ENCODE data around the gene IRX6.

IRX6 gene

GRCh38 chr16:55325458-55326109 lies 1.6 kb downstream of the IRX6 start:
- Histone ChIP-seq H3K27me3 (ENCODE audit: control insufficient read depth in 3 of 3, insufficient read depth in 3 of 3, low read depth in 1 of 3, low read length in 3 of 3) (peaks cover 16 to 84% (median 75%) of the 10 kb centered on the region in 3 experiments), H3K36me3 (replicated peaks in 1 of 2; ENCODE audit: control insufficient read depth in 2 of 2, insufficient read depth in 2 of 2, low read length in 2 of 2) (no peaks in the 10 kb centered on the region), H3K23ac (ENCODE audit: low read depth, low read length, poor library complexity) (no peak overlapping the region), H3K79me1 (ENCODE audit: low read depth, low read length) (no peaks in the 10 kb centered on the region), H4K91ac (ENCODE audit: low read depth, low read length, poor library complexity) (no peak overlapping the region), H3K4me3 (ENCODE audit: low read length in 2 of 2) (no peak overlapping the region), H3K4ac (ENCODE audit: low read length) (no peak overlapping the region), H2BK15ac (ENCODE audit: low read length) (no peak overlapping the region), H2AFZ (ENCODE audit: low read length) (peak overlapping the region; percentile 91), H2BK5ac (ENCODE audit: low read length) (no peak overlapping the region), H2BK120ac (ENCODE audit: low read depth, low read length) (no peak overlapping the region), H3K18ac (ENCODE audit: low read length) (no peak overlapping the region), H3K27ac (replicated peaks; ENCODE audit: low read length) (no peak overlapping the region), H3K4me1 (ENCODE audit: control insufficient read depth in 2 of 2, insufficient read depth in 1 of 2, low read depth in 1 of 2, low read length in 2 of 2) (peaks cover 4 to 15% of the 10 kb centered on the region in 2 donors), H2BK12ac (ENCODE audit: low read length) (no peak overlapping the region), H2AK5ac (ENCODE audit: low read depth, low read length) (no peak overlapping the region), H4K8ac (ENCODE audit: low read depth, low read length) (no peak overlapping the region), H3K14ac (ENCODE audit: low read length) (no peak overlapping the region), H3K9me3 (replicated peaks in 1 of 2; ENCODE audit: control insufficient read depth in 2 of 2, insufficient read depth in 1 of 2, low read depth in 1 of 2, low read length in 2 of 2) (no peaks in the 10 kb centered on the region), H3K4me2 (ENCODE audit: insufficient read depth, low read length, poor library complexity, severe bottlenecking) (peak overlapping the region; percentile 96), H3K9ac (ENCODE audit: low read depth, low read length, poor library complexity) (no peak overlapping the region)
- WGBS, 2 donors (ENCODE audit: extremely low coverage in 2 of 2, insufficient read length in 2 of 2, insufficient replicate concordance in 1 of 2), result no CpG with 5 or more reads among the region's 12 CpGs
- no peak for DNase-seq (ENCODE audit: low spot score)

GRCh38 chr16:55326261-55327092 lies 2.5 kb downstream of the IRX6 start:
- no peak overlapping the region for H3K4ac ChIP-seq (ENCODE audit: low read length)
- no peak overlapping the region for H4K8ac ChIP-seq (ENCODE audit: low read depth, low read length)
- no peak overlapping the region for H2BK15ac ChIP-seq (ENCODE audit: low read length)
- no peak overlapping the region for H2BK12ac ChIP-seq (ENCODE audit: low read length)
- H4K91ac ChIP-seq (ENCODE audit: low read depth, low read length, poor library complexity), result no peak overlapping the region
- peaks cover 4 to 18% of the 10 kb centered on the region in 2 donors for H3K4me1 ChIP-seq (ENCODE audit: control insufficient read depth in 2 of 2, insufficient read depth in 1 of 2, low read depth in 1 of 2, low read length in 2 of 2)
- H3K27me3 ChIP-seq (ENCODE audit: control insufficient read depth in 3 of 3, insufficient read depth in 3 of 3, low read depth in 1 of 3, low read length in 3 of 3), result peaks cover 16 to 84% (median 84%) of the 10 kb centered on the region in 3 experiments
- no peak overlapping the region for H2BK5ac ChIP-seq (ENCODE audit: low read length)
- no peak overlapping the region for H2AK5ac ChIP-seq (ENCODE audit: low read depth, low read length)
- no peak overlapping the region for H3K27ac ChIP-seq (replicated peaks; ENCODE audit: low read length)
- H3K4me2 ChIP-seq (ENCODE audit: insufficient read depth, low read length, poor library complexity, severe bottlenecking), result no peak overlapping the region
- H3K9ac ChIP-seq (ENCODE audit: low read depth, low read length, poor library complexity), result no peak overlapping the region
- no peak overlapping the region for H2BK120ac ChIP-seq (ENCODE audit: low read depth, low read length)
- no peak for DNase-seq (ENCODE audit: low spot score)
- no peaks in the 10 kb centered on the region for H3K79me1 ChIP-seq (ENCODE audit: low read depth, low read length)
- WGBS, 2 donors (ENCODE audit: extremely low coverage in 2 of 2, insufficient read length in 2 of 2, insufficient replicate concordance in 1 of 2), result no CpG with 5 or more reads among the region's 21 CpGs
- H3K18ac ChIP-seq (ENCODE audit: low read length), result peak overlapping the region; percentile 21
- no peak overlapping the region for H3K4me3 ChIP-seq (ENCODE audit: low read length in 2 of 2)
- no peaks in the 10 kb centered on the region for H3K9me3 ChIP-seq (replicated peaks in 1 of 2; ENCODE audit: control insufficient read depth in 2 of 2, insufficient read depth in 1 of 2, low read depth in 1 of 2, low read length in 2 of 2)
- no peak overlapping the region for H3K23ac ChIP-seq (ENCODE audit: low read depth, low read length, poor library complexity)
- no peak overlapping the region for H2AFZ ChIP-seq (ENCODE audit: low read length)
- no peak overlapping the region for H3K14ac ChIP-seq (ENCODE audit: low read length)
- H3K36me3 ChIP-seq (replicated peaks in 1 of 2; ENCODE audit: control insufficient read depth in 2 of 2, insufficient read depth in 2 of 2, low read length in 2 of 2), result no peaks in the 10 kb centered on the region

- peak overlapping the region; percentile 6 for H2BK5ac ChIP-seq (ENCODE audit: low read length)
- no peak overlapping the region for H3K14ac ChIP-seq (ENCODE audit: low read length)
- H3K27ac ChIP-seq (replicated peaks; ENCODE audit: low read length), result no peak overlapping the region
- H2AFZ ChIP-seq (ENCODE audit: low read length), result peak overlapping the region; percentile 17
- H2BK120ac ChIP-seq (ENCODE audit: low read depth, low read length), result no peak overlapping the region
- no peak for DNase-seq (ENCODE audit: low spot score)
- no peaks in the 10 kb centered on the region for H3K36me3 ChIP-seq (replicated peaks in 1 of 2; ENCODE audit: control insufficient read depth in 2 of 2, insufficient read depth in 2 of 2, low read length in 2 of 2)
- H2BK15ac ChIP-seq (ENCODE audit: low read length), result peak overlapping the region; percentile 49
- no peaks in the 10 kb centered on the region for H3K79me1 ChIP-seq (ENCODE audit: low read depth, low read length)
- no peak overlapping the region for H2AK5ac ChIP-seq (ENCODE audit: low read depth, low read length)
- H3K23ac ChIP-seq (ENCODE audit: low read depth, low read length, poor library complexity), result no peak overlapping the region
- H2BK12ac ChIP-seq (ENCODE audit: low read length), result no peak overlapping the region
- peaks cover 4 to 16% of the 10 kb centered on the region in 2 donors for H3K4me1 ChIP-seq (ENCODE audit: control insufficient read depth in 2 of 2, insufficient read depth in 1 of 2, low read depth in 1 of 2, low read length in 2 of 2)
- H4K91ac ChIP-seq (ENCODE audit: low read depth, low read length, poor library complexity), result no peak overlapping the region
- WGBS, 2 donors (ENCODE audit: extremely low coverage in 2 of 2, insufficient read length in 2 of 2, insufficient replicate concordance in 1 of 2), result no CpG with 5 or more reads among the region's 55 CpGs
- H3K4ac ChIP-seq (ENCODE audit: low read length), result no peak overlapping the region
- peak overlapping the region; percentile 44 for H3K18ac ChIP-seq (ENCODE audit: low read length)
- H3K9me3 ChIP-seq (replicated peaks in 1 of 2; ENCODE audit: control insufficient read depth in 2 of 2, insufficient read depth in 1 of 2, low read depth in 1 of 2, low read length in 2 of 2), result no peaks in the 10 kb centered on the region
- peaks cover 16 to 87% (median 79%) of the 10 kb centered on the region in 3 experiments for H3K27me3 ChIP-seq (ENCODE audit: control insufficient read depth in 3 of 3, insufficient read depth in 3 of 3, low read depth in 1 of 3, low read length in 3 of 3)
- H3K4me2 ChIP-seq (ENCODE audit: insufficient read depth, low read length, poor library complexity, severe bottlenecking), result peak overlapping the region; percentile 49
- no peak overlapping the region for H4K8ac ChIP-seq (ENCODE audit: low read depth, low read length)
- no peak overlapping the region for H3K4me3 ChIP-seq (ENCODE audit: low read length in 2 of 2)
- no peak overlapping the region for H3K9ac ChIP-seq (ENCODE audit: low read depth, low read length, poor library complexity)
Measured at GRCh38 chr16:55328611-55329569, 4.9 kb downstream of the IRX6 start.
